ENCODE data around the gene ZNF865.

DNA sequence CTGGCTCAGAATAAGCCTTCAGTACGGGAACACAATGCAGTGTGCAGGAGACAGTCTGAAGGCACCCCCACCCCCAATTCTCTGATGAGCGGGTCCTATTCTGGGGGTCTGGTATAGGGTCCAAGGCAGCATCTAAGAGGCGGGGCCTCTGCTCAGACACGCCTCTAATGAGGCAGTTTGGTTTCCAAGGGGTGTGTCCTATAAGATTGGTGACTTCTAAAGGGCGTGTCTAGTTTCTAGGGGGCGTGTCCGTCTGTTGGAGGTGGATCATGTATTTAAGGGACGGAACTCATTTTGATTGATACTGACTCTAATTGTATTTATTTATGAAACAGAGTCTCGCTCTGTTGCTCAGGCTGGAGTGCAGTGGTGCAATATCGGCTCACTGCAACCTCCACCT lies 14.8 kb upstream of the ZNF865 start:
- TF ChIP-seq CTCF (IDR thresholded peaks at IDR 0.05; ENCODE audit: poor library complexity, severe bottlenecking) (no peak), POLR2AphosphoS5 (IDR thresholded peaks at IDR 0.05) (no peak), SMC3 (conservative IDR thresholded peaks at IDR 0.05; ENCODE audit: poor library complexity) (no peak), EP300 (conservative IDR thresholded peaks at IDR 0.05; ENCODE audit: poor library complexity, severe bottlenecking) (no peak), EZH2 (IDR thresholded peaks at IDR 0.05; ENCODE audit: borderline replicate concordance, insufficient read depth, low read length, poor library complexity, severe bottlenecking) (no peak), MXI1 (conservative IDR thresholded peaks at IDR 0.05; ENCODE audit: poor library complexity, severe bottlenecking) (no peak), RAD21 (conservative IDR thresholded peaks at IDR 0.05) (no peak)
- TF ChIP-seq, protein P1, sequence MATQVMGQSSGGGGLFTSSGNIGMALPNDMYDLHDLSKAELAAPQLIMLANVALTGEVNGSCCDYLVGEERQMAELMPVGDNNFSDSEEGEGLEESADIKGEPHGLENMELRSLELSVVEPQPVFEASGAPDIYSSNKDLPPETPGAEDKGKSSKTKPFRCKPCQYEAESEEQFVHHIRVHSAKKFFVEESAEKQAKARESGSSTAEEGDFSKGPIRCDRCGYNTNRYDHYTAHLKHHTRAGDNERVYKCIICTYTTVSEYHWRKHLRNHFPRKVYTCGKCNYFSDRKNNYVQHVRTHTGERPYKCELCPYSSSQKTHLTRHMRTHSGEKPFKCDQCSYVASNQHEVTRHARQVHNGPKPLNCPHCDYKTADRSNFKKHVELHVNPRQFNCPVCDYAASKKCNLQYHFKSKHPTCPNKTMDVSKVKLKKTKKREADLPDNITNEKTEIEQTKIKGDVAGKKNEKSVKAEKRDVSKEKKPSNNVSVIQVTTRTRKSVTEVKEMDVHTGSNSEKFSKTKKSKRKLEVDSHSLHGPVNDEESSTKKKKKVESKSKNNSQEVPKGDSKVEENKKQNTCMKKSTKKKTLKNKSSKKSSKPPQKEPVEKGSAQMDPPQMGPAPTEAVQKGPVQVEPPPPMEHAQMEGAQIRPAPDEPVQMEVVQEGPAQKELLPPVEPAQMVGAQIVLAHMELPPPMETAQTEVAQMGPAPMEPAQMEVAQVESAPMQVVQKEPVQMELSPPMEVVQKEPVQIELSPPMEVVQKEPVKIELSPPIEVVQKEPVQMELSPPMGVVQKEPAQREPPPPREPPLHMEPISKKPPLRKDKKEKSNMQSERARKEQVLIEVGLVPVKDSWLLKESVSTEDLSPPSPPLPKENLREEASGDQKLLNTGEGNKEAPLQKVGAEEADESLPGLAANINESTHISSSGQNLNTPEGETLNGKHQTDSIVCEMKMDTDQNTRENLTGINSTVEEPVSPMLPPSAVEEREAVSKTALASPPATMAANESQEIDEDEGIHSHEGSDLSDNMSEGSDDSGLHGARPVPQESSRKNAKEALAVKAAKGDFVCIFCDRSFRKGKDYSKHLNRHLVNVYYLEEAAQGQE (IDR thresholded peaks at IDR 0.05; ENCODE audit: borderline replicate concordance) = no peak
